CD4-positive, CD25-positive, alpha-beta regulatory T cell (primary cell): ENCODE measurements around the gene TMEM35B. TPM values are rescaled to one million over a fixed set of nuclear protein-coding genes. Genes with fewer than 3 reads are reported as not detected.
"Not testable (repeated sequence)": the region's sequence is repeated elsewhere in the genome, so short reads cannot be mapped to it uniquely, and the experiment has no call there.

ENCODE experiments used
- ATAC-seq, 2 donors: fragments of 150-1000 bp; cut with Tn5 transposase; one replicate each; pipeline ENCODE4 v1.10.0; 2021; ENCODE audit warnings: low read depth in 2 of 2, moderate number of reproducible peaks in 2 of 2, moderate library complexity in 1 of 2
- DNase-seq, 3 donors: peaks; one replicate each; pipeline versions ENCODE4 v3.0.0 to v3.0.0-alpha.2; 2012 to 2022; ENCODE audit warnings: mixed read lengths in 1 of 3
- H3K27ac ChIP-seq: one replicate; pipeline ENCODE4 v1.7.0; 2013; ENCODE audit warnings: mild to moderate bottlenecking, low read length; ENCODE audit not compliant: insufficient read depth, poor library complexity, severe bottlenecking
- H3K27me3 ChIP-seq: one replicate; pipeline ENCODE4 v1.7.0; 2013; ENCODE audit warnings: low read length; ENCODE audit not compliant: control insufficient read depth, insufficient read depth
- H3K36me3 ChIP-seq: one replicate; pipeline ENCODE4 v1.7.0; 2013; ENCODE audit warnings: mild to moderate bottlenecking, low read length, moderate library complexity; ENCODE audit not compliant: control insufficient read depth, insufficient read depth
- H3K4me1 ChIP-seq: 2 replicates; pipeline ENCODE4 v1.7.0; 2013; ENCODE audit warnings: mild to moderate bottlenecking, low read length; ENCODE audit not compliant: insufficient read depth, control insufficient read depth, poor library complexity, severe bottlenecking
- H3K4me3 ChIP-seq: one replicate; pipeline ENCODE4 v1.7.0; 2013; ENCODE audit warnings: low read depth, mild to moderate bottlenecking, low read length, moderate library complexity
- H3K9me3 ChIP-seq, 2 experiments: 1 replicate in 1 of 2; 2 replicates in 1 of 2; pipeline ENCODE4 v1.7.0; 2013; ENCODE audit warnings: low read length in 2 of 2, mild to moderate bottlenecking in 1 of 2, moderate library complexity in 1 of 2; ENCODE audit not compliant: control insufficient read depth in 2 of 2
- H3K27ac Mint-ChIP-seq, 3 donors: one replicate each; pipeline ENCODE4 v1.8.0; 2020 to 2022; ENCODE audit warnings: mild to moderate bottlenecking in 3 of 3, mixed read lengths in 3 of 3, moderate library complexity in 2 of 3
- H3K27me3 Mint-ChIP-seq: one replicate; pipeline ENCODE4 v1.8.0; 2022; ENCODE audit warnings: mild to moderate bottlenecking, mixed read lengths
- H3K36me3 Mint-ChIP-seq: one replicate; pipeline ENCODE4 v1.8.0; 2020; ENCODE audit warnings: mixed read lengths
- H3K4me1 Mint-ChIP-seq, 4 donors: one replicate each; pipeline ENCODE4 v1.8.0; 2020 to 2022; ENCODE audit warnings: mixed read lengths in 4 of 4, mild to moderate bottlenecking in 1 of 4
- H3K4me3 Mint-ChIP-seq, 4 donors: one replicate each; pipeline ENCODE4 v1.8.0; 2020 to 2022; ENCODE audit warnings: mild to moderate bottlenecking in 4 of 4, mixed read lengths in 4 of 4, moderate library complexity in 3 of 4
- H3K9me3 Mint-ChIP-seq, 7 donors: one replicate each; pipeline ENCODE4 v1.8.0; 2020 to 2022; ENCODE audit warnings: mixed read lengths in 7 of 7, mild to moderate bottlenecking in 3 of 7, moderate library complexity in 2 of 7
- polyA plus RNA-seq, 4 donors: library from polyadenylated mRNA; unstranded; fragments of 300-500 nt; fragmentation: Illumina TruSeq; gene quantifications; one replicate each; pipeline ENCODE4 v1.2.3, GENCODE V29; 2021
- total RNA-seq: library from RNA; stranded (reverse); gene quantifications from one replicate; pipeline ENCODE4 v1.2.3, GENCODE V29; 2022

Gene TMEM35B
- total and polyA plus RNA-seq, 5 donors from 2014 or later = 13.8 to 206 (median 190) TPM

DNA sequence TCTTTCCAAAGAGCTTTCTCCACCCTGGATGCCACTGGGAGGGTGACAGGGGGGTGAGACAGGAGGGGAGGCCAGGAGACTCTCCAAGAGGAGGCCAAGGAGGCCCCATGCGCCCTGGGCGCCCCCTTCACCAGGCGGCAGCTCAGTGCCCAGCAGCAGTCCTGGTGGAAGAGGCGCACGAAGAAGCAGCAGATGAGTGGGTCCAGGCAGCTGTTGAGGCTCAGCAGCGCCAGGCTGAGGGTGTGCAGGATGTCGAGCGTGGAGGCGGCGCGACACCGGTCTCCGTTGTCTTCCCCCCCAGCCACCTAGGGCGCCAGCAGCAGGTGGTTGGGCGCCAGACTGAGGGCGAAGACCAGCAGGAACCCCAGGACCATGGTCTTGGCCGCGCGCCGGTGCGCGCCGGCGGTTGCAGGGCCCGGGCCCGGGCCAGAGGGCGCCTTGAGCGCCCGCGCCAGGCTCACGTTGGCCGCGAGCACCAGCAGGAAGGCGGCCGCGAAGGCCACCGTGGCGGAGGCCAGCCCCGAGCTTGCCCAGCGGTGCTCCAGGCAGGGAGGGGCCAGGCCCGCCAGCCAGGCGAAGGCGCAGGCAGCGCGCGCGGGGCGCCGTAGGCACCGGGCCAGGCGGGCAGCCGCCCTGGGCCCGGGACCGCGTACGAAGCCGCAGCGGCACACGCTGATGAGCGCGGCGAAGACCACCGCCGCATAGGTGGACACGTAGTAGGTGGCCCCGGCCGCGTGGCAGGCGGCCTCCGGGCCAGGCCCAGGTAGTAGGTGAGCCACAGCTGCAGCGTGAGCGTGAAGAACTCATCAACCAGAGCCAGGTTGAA lies 8.6 kb downstream of the TMEM35B start:
- H3K9me3 Mint-ChIP-seq = no peaks in the 10 kb centered on the region
- H3K4me1 Mint-ChIP-seq = peaks cover 0 to 41% (median 23%) of the 10 kb centered on the region in 4 donors
- Histone ChIP-seq H3K9me3 (no peaks in the 10 kb centered on the region), H3K36me3 (peaks cover 20% of the 10 kb centered on the region), H3K27me3 (no peaks in the 10 kb centered on the region), H3K4me3 (no peak overlapping the region), H3K4me1 (no peaks in the 10 kb centered on the region), H3K27ac (no peak overlapping the region)
- no peak overlapping the region for H3K4me3 Mint-ChIP-seq
- ATAC-seq = no peak
- H3K27me3 Mint-ChIP-seq = no peaks in the 10 kb centered on the region
- peak overlapping the region in 1 of 3 donors; percentile 24 for H3K27ac Mint-ChIP-seq
- no peak for DNase-seq
- H3K36me3 Mint-ChIP-seq = peaks cover 15% of the 10 kb centered on the region

GRCh38 chr1:34975771-34976170 lies 9.4 kb downstream of the TMEM35B start:
- Mint-ChIP-seq H3K36me3 (peaks cover 10% of the 10 kb centered on the region), H3K27me3 (no peaks in the 10 kb centered on the region), H3K4me3 (no peak overlapping the region), H3K4me1 (peaks cover 0 to 35% (median 19%) of the 10 kb centered on the region in 4 donors), H3K27ac (peak overlapping the region in 1 of 3 donors; percentile 24), H3K9me3 (no peaks in the 10 kb centered on the region)
- H3K4me1 ChIP-seq = no peaks in the 10 kb centered on the region
- no peak overlapping the region for H3K4me3 ChIP-seq
- no peaks in the 10 kb centered on the region for H3K9me3 ChIP-seq
- H3K36me3 ChIP-seq = peaks cover 12% of the 10 kb centered on the region
- no peak overlapping the region for H3K27ac ChIP-seq
- no peak for DNase-seq
- H3K27me3 ChIP-seq = no peaks in the 10 kb centered on the region
- ATAC-seq = no peak

- H3K9me3 Mint-ChIP-seq = no peaks in the 10 kb centered on the region
- H3K4me3 Mint-ChIP-seq = no peak overlapping the region
- H3K4me3 ChIP-seq = no peak overlapping the region
- no peaks in the 10 kb centered on the region for H3K27me3 ChIP-seq
- H3K27ac ChIP-seq = no peak overlapping the region
- no peak for DNase-seq
- no peaks in the 10 kb centered on the region for H3K27me3 Mint-ChIP-seq
- peak overlapping the region in 1 of 3 donors; percentile 16 for H3K27ac Mint-ChIP-seq
- no peaks in the 10 kb centered on the region for H3K9me3 ChIP-seq
- no peaks in the 10 kb centered on the region for H3K4me1 ChIP-seq
- ATAC-seq = no peak
- H3K36me3 Mint-ChIP-seq = peaks cover 10% of the 10 kb centered on the region
- peaks cover 11% of the 10 kb centered on the region for H3K36me3 ChIP-seq
- H3K4me1 Mint-ChIP-seq = peaks cover 0 to 31% (median 17%) of the 10 kb centered on the region in 4 donors
Observed at GRCh38 chr1:34975338-34975737, 9.8 kb downstream of the TMEM35B start.

DNA sequence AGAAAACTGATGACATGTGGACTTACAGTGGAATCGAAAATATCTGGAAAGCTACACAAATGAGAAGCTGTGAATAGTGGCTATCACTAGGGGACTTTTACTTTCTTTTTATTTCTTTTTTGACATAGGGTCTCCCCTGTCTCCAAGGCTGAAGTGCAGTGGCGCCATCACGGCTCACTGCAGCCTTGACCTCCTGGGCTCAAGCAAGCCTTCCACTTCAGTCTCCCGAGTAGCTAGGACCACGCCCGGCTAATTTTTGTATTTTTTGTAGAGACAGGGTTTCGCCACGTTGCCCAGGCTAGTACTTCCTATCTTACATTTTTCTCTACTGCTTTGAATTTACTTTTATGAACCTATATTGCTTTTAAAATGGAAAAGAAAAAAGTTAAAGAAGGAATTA lies 10.5 kb downstream of the TMEM35B start:
- Mint-ChIP-seq H3K27ac (no peak overlapping the region), H3K4me3 (no peak overlapping the region), H3K9me3 (no peaks in the 10 kb centered on the region), H3K4me1 (peaks cover 0 to 29% (median 18%) of the 10 kb centered on the region in 4 donors), H3K27me3 (no peaks in the 10 kb centered on the region), H3K36me3 (peaks cover 10% of the 10 kb centered on the region)
- Histone ChIP-seq H3K9me3 (no peaks in the 10 kb centered on the region), H3K27me3 (no peaks in the 10 kb centered on the region), H3K27ac (no peak overlapping the region), H3K4me3 (no peak overlapping the region), H3K36me3 (peaks cover 11% of the 10 kb centered on the region), H3K4me1 (no peaks in the 10 kb centered on the region)
- ATAC-seq (no peak), DNase-seq (no peak)

DNA sequence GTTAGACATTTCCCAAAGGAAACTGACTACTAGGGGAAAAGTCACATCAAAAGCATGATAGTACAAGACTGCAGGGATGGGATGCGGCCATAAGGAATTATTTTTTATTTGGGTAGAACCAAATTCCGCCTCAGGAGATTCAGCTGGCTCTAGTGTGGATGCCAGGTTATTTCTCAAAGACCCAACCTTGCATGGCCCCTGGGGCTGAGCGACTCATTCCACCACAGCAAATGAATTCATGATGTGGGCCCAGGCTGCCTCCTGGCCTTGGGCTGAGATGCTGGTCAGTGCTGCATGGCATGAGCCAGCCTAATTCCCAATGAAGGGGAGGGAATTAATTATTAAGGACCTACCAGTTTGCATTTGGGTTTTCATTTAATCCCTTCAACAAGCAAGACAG lies 11.8 kb downstream of the TMEM35B start:
- no peaks in the 10 kb centered on the region for H3K9me3 ChIP-seq
- DNase-seq (no peak), ATAC-seq (no peak)
- no peak overlapping the region for H3K27ac ChIP-seq
- Mint-ChIP-seq H3K27me3 (no peaks in the 10 kb centered on the region), H3K27ac (peak overlapping the region in 2 of 3 donors; percentile 12 to 35), H3K4me3 (no peak overlapping the region), H3K9me3 (no peaks in the 10 kb centered on the region), H3K4me1 (peaks cover 0 to 21% (median 16%) of the 10 kb centered on the region in 4 donors), H3K36me3 (peaks cover 10% of the 10 kb centered on the region)
- no peak overlapping the region for H3K4me3 ChIP-seq
- peaks cover 5% of the 10 kb centered on the region for H3K4me1 ChIP-seq
- no peaks in the 10 kb centered on the region for H3K27me3 ChIP-seq
- H3K36me3 ChIP-seq = peaks cover 11% of the 10 kb centered on the region

DNA sequence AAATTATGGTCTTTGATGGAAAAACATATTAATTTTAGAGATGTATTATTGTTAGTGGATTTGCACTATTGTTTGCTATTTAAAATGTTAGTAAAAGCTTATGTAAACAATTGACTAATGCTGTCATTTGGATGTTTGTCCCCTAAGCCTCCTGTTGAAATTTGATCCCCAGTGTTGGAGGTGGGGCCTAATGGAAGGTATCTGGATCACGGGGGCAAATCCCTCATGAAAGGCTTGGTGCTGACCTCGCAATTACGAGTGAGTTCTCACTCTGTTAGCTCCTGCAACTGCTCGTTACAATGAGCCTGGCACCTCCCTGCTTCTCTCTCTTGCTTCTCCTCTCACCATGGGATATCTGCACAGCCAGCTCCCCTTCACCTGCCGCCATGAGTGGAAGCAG lies 14.3 kb downstream of the TMEM35B start:
- no peak overlapping the region for H3K4me3 Mint-ChIP-seq
- no peak overlapping the region for H3K4me3 ChIP-seq
- no peak for ATAC-seq
- H3K9me3 ChIP-seq = no peaks in the 10 kb centered on the region
- H3K27me3 ChIP-seq = no peaks in the 10 kb centered on the region
- H3K4me1 Mint-ChIP-seq = peaks cover under 1 to 20% (median 11%) of the 10 kb centered on the region in 4 donors
- peaks cover 9% of the 10 kb centered on the region for H3K36me3 Mint-ChIP-seq
- peaks cover 7% of the 10 kb centered on the region for H3K4me1 ChIP-seq
- H3K9me3 Mint-ChIP-seq = no peaks in the 10 kb centered on the region
- H3K36me3 ChIP-seq = peaks cover under 1% of the 10 kb centered on the region
- no peak overlapping the region for H3K27ac Mint-ChIP-seq
- H3K27me3 Mint-ChIP-seq = no peaks in the 10 kb centered on the region
- H3K27ac ChIP-seq = no peak overlapping the region
- no peak for DNase-seq

- H3K36me3 ChIP-seq = no peaks in the 10 kb centered on the region
- H3K4me3 ChIP-seq = no peak overlapping the region
- Mint-ChIP-seq H3K27ac (no peak overlapping the region), H3K9me3 (no peaks in the 10 kb centered on the region), H3K27me3 (no peaks in the 10 kb centered on the region), H3K4me3 (peak overlapping the region in 1 of 4 donors; percentile 38), H3K4me1 (peaks cover 5 to 20% (median 10%) of the 10 kb centered on the region in 4 donors), H3K36me3 (peaks cover 4% of the 10 kb centered on the region)
- no peak overlapping the region for H3K27ac ChIP-seq
- H3K4me1 ChIP-seq = peaks cover 7% of the 10 kb centered on the region
- ATAC-seq (no peak), DNase-seq (no peak)
- H3K9me3 ChIP-seq = no peaks in the 10 kb centered on the region
- no peaks in the 10 kb centered on the region for H3K27me3 ChIP-seq
Observed at GRCh38 chr1:34970220-34970735, 14.9 kb downstream of the TMEM35B start.

GRCh38 chr1:34968297-34968696 lies 16.9 kb downstream of the TMEM35B start:
- not testable (repeated sequence) for H3K27ac ChIP-seq, H3K9me3 ChIP-seq, H3K4me3 Mint-ChIP-seq, H3K27ac Mint-ChIP-seq, H3K36me3 ChIP-seq, H3K4me3 ChIP-seq, H3K27me3 ChIP-seq, H3K9me3 Mint-ChIP-seq, H3K36me3 Mint-ChIP-seq, H3K27me3 Mint-ChIP-seq, H3K4me1 ChIP-seq
- H3K4me1 Mint-ChIP-seq = peaks cover 5 to 20% (median 8%) of the 10 kb centered on the region in 4 donors
- ATAC-seq (peak; percentile 62 to 80), DNase-seq (peak in 2 of 3 donors; percentile 24 to 52)
